HG03469 (cell line): ENCODE measurements around the gene WDPCP.
"Not testable (repeated sequence)": the region's sequence is repeated elsewhere in the genome, so short reads cannot be mapped to it uniquely, and the experiment has no call there.

Experiments
- ATAC-seq: cut with Tn5 transposase; IDR thresholded peaks from one replicate; pipeline ENCODE4 v1.9.1; 2021; ENCODE audit warnings: mild to moderate bottlenecking, moderate library complexity, moderate number of reproducible peaks; ENCODE audit not compliant: unreplicated experiment

Gene WDPCP

GRCh38 chr2:63544017-63544627 is 44.2 kb downstream of the WDPCP start:
- no peak for ATAC-seq

- no peak for ATAC-seq
Measured at GRCh38 chr2:63539416-63540162, 48.7 kb downstream of the WDPCP start.

GRCh38 chr2:63538390-63538789 is 49.9 kb downstream of the WDPCP start:
- no peak for ATAC-seq

GRCh38 chr2:63537306-63537705 is 51.0 kb downstream of the WDPCP start:
- ATAC-seq, result no peak

- ATAC-seq, result no peak
Measured at GRCh38 chr2:63530704-63531279, 57.5 kb downstream of the WDPCP start.

- ATAC-seq, result no peak
Measured at GRCh38 chr2:63525905-63526304, 62.4 kb downstream of the WDPCP start.

GRCh38 chr2:63522950-63523349 is 65.3 kb downstream of the WDPCP start:
- ATAC-seq, result no peak

- ATAC-seq, result no peak
Measured at GRCh38 chr2:63520793-63521192, 67.5 kb downstream of the WDPCP start.

- no peak for ATAC-seq
Measured at GRCh38 chr2:63514781-63515180, 73.5 kb downstream of the WDPCP start.

GRCh38 chr2:63514237-63514716 is 74.0 kb downstream of the WDPCP start:
- ATAC-seq, result no peak

GRCh38 chr2:63506320-63506719 is 82.0 kb downstream of the WDPCP start:
- ATAC-seq, result no peak

- ATAC-seq, result no peak
Measured at GRCh38 chr2:63503818-63504217, 84.5 kb downstream of the WDPCP start.

- ATAC-seq, result no peak
Measured at GRCh38 chr2:63500398-63500797, 87.9 kb downstream of the WDPCP start.

- no peak for ATAC-seq
Measured at GRCh38 chr2:63497576-63497975, 90.7 kb downstream of the WDPCP start.

- no peak for ATAC-seq
Measured at GRCh38 chr2:63494968-63495367, 93.3 kb downstream of the WDPCP start.

- no peak for ATAC-seq
Measured at GRCh38 chr2:63494100-63494499, 94.2 kb downstream of the WDPCP start.

GRCh38 chr2:63488118-63488713 is 100.1 kb downstream of the WDPCP start:
- no peak for ATAC-seq

GRCh38 chr2:63486861-63487290 is 101.4 kb downstream of the WDPCP start:
- ATAC-seq, result no peak

GRCh38 chr2:63484901-63485300 is 103.4 kb downstream of the WDPCP start:
- ATAC-seq, result no peak

GRCh38 chr2:63484481-63484880 is 103.8 kb downstream of the WDPCP start:
- no peak for ATAC-seq

GRCh38 chr2:63477686-63478085 is 110.6 kb downstream of the WDPCP start:
- ATAC-seq, result no peak

GRCh38 chr2:63469313-63469712 is 119.0 kb downstream of the WDPCP start:
- ATAC-seq, result not testable (repeated sequence)
